ENCODE data around the gene DPP6.

DNA sequence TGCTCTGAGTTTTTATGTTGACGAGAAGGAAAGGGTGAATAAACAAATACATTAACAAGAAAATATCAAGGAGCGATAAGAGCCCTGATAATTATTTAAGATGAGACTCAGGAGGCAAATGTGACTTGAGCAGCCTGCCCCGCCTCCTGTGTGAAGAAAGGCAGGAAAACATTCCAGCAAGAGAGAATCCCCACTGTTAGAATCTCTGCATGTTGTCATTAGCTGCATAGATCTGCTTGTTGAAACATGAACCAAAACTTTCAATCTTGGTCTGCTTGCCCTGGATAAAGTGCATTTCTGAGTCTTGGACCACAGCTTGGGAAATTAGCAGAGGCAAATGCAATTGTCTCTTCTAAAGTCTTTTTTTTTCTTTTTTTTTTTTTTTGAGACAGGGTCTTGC is 120.0 kb downstream of the DPP6 start:
- TF ChIP-seq, protein P1, sequence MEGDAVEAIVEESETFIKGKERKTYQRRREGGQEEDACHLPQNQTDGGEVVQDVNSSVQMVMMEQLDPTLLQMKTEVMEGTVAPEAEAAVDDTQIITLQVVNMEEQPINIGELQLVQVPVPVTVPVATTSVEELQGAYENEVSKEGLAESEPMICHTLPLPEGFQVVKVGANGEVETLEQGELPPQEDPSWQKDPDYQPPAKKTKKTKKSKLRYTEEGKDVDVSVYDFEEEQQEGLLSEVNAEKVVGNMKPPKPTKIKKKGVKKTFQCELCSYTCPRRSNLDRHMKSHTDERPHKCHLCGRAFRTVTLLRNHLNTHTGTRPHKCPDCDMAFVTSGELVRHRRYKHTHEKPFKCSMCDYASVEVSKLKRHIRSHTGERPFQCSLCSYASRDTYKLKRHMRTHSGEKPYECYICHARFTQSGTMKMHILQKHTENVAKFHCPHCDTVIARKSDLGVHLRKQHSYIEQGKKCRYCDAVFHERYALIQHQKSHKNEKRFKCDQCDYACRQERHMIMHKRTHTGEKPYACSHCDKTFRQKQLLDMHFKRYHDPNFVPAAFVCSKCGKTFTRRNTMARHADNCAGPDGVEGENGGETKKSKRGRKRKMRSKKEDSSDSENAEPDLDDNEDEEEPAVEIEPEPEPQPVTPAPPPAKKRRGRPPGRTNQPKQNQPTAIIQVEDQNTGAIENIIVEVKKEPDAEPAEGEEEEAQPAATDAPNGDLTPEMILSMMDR (conservative IDR thresholded peaks at IDR 0.05; ENCODE audit: low read depth in 2 of 2): no peak
- TF ChIP-seq POLR2AphosphoS5 (IDR thresholded peaks at IDR 0.05; ENCODE audit: low read depth) (no peak), EZH2 (IDR thresholded peaks at IDR 0.05; ENCODE audit: low read depth, unreplicated experiment) (no peak), JUNB (IDR thresholded peaks at IDR 0.05; ENCODE audit: unreplicated experiment) (no peak), CREB1 (CRISPR knock-in tag; IDR thresholded peaks at IDR 0.05; ENCODE audit: low read depth) (no peak), STAT1 (IDR thresholded peaks at IDR 0.05; ENCODE audit: unreplicated experiment) (no peak), EZH2phosphoT487 (IDR thresholded peaks at IDR 0.05; ENCODE audit: unreplicated experiment) (no peak)
- TF ChIP-seq, protein P2, sequence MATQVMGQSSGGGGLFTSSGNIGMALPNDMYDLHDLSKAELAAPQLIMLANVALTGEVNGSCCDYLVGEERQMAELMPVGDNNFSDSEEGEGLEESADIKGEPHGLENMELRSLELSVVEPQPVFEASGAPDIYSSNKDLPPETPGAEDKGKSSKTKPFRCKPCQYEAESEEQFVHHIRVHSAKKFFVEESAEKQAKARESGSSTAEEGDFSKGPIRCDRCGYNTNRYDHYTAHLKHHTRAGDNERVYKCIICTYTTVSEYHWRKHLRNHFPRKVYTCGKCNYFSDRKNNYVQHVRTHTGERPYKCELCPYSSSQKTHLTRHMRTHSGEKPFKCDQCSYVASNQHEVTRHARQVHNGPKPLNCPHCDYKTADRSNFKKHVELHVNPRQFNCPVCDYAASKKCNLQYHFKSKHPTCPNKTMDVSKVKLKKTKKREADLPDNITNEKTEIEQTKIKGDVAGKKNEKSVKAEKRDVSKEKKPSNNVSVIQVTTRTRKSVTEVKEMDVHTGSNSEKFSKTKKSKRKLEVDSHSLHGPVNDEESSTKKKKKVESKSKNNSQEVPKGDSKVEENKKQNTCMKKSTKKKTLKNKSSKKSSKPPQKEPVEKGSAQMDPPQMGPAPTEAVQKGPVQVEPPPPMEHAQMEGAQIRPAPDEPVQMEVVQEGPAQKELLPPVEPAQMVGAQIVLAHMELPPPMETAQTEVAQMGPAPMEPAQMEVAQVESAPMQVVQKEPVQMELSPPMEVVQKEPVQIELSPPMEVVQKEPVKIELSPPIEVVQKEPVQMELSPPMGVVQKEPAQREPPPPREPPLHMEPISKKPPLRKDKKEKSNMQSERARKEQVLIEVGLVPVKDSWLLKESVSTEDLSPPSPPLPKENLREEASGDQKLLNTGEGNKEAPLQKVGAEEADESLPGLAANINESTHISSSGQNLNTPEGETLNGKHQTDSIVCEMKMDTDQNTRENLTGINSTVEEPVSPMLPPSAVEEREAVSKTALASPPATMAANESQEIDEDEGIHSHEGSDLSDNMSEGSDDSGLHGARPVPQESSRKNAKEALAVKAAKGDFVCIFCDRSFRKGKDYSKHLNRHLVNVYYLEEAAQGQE (IDR thresholded peaks at IDR 0.05; ENCODE audit: unreplicated experiment): no peak
